ENCODE results near the gene RNF187.

The RNF187 gene

DNA sequence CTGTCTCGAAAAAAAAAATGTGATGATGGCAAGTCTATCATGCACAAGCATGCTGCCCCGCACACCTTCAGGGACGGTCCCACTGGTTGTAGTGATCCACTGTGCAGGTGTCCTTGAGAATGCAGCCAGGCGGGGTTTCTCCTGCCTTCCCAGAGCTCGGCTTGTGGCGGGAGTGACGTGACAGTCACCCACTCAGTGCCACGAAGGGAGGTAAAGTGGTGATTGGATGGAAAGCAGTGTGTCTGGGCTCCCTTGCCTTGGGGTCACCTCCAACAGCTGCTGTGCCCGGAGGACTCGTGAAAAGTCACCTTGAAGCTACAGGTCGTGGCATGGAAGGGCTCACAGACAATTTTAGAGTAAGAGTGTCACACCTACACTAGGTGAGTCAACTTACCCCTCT lies 37.0 kb upstream of the RNF187 start:
- TF ChIP-seq EZH2 (IDR thresholded peaks at IDR 0.05; ENCODE audit: borderline replicate concordance, low read depth, low read length, severe bottlenecking): no peak
- TF ChIP-seq, protein P1, sequence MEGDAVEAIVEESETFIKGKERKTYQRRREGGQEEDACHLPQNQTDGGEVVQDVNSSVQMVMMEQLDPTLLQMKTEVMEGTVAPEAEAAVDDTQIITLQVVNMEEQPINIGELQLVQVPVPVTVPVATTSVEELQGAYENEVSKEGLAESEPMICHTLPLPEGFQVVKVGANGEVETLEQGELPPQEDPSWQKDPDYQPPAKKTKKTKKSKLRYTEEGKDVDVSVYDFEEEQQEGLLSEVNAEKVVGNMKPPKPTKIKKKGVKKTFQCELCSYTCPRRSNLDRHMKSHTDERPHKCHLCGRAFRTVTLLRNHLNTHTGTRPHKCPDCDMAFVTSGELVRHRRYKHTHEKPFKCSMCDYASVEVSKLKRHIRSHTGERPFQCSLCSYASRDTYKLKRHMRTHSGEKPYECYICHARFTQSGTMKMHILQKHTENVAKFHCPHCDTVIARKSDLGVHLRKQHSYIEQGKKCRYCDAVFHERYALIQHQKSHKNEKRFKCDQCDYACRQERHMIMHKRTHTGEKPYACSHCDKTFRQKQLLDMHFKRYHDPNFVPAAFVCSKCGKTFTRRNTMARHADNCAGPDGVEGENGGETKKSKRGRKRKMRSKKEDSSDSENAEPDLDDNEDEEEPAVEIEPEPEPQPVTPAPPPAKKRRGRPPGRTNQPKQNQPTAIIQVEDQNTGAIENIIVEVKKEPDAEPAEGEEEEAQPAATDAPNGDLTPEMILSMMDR (IDR thresholded peaks at IDR 0.05; ENCODE audit: borderline replicate concordance, extremely low read depth, low read length, poor library complexity, severe bottlenecking): no peak
- H3K9ac ChIP-seq (ENCODE audit: low read depth, low read length): no peak overlapping the region
- no peak overlapping the region for H3K4me2 ChIP-seq (ENCODE audit: insufficient read depth, low read length)
- H3K4me3 ChIP-seq (ENCODE audit: low read depth in 1 of 2, low read length in 2 of 2): no peak overlapping the region
- no peak overlapping the region for H3K27ac ChIP-seq (ENCODE audit: low read length)
- H2AFZ ChIP-seq (ENCODE audit: low read depth, low read length): no peak overlapping the region
- H3K27me3 ChIP-seq (ENCODE audit: insufficient read depth, low read length, poor library complexity): no peaks in the 10 kb centered on the region
- no peaks in the 10 kb centered on the region for H3K36me3 ChIP-seq (ENCODE audit: insufficient read depth, low read length)
- ATAC-seq (ENCODE audit: insufficient read depth, low read depth) (no peak), DNase-seq (no peak)
- no peaks in the 10 kb centered on the region for H3K4me1 ChIP-seq (ENCODE audit: insufficient read depth, low read length)
- H3K79me2 ChIP-seq (ENCODE audit: insufficient read depth, low read length): no peaks in the 10 kb centered on the region
- no peaks in the 10 kb centered on the region for H4K20me1 ChIP-seq (ENCODE audit: insufficient read depth, low read length)
- H3K9me3 ChIP-seq (ENCODE audit: insufficient read depth, low read length, severe bottlenecking): no peaks in the 10 kb centered on the region

DNA sequence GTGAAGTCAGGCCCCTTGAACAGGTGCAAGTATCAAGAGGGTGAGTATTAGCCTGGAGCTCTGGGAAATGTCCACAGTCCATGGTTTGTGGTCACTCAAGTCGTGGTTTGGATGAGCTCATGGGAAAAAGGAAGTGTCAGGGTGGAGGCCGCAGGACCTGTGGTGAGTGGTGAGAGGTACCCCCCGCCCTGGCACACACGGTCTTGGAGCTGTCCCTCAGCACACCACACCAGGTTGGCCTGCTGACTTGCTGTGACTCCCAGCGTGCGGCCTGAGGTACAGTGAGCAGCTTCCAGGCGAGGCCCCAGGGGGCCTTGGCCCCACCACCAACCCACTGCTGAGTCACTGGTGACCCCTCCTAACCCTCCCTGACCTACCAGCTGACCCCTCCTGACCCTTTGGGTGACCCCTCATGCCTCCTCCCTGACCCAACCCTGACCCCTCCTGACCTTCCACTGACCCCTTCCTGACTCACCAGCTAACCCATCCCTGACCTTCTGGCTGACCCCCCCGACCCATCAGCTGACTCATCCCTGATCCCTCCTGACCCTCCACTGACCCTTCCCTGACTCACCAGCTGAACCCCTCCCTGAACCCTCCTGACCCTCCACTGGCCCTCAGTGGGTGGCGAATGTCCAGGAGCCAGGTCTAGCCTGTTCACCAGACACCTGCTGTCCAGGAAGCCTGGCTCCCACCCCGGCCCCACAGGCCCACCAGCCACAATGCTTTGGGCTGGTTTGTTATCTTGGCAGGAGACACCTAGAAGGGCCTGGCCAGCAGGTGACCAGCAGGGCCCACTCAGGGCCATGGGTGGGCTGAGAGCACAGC lies 34.8 kb upstream of the RNF187 start:
- TF ChIP-seq, protein P1 (IDR thresholded peaks at IDR 0.05; ENCODE audit: borderline replicate concordance, extremely low read depth, low read length, poor library complexity, severe bottlenecking): no peak
- no peak for TF ChIP-seq EZH2 (IDR thresholded peaks at IDR 0.05; ENCODE audit: borderline replicate concordance, low read depth, low read length, severe bottlenecking)
- Histone ChIP-seq H3K9ac (ENCODE audit: low read depth, low read length) (no peak overlapping the region), H3K79me2 (ENCODE audit: insufficient read depth, low read length) (no peaks in the 10 kb centered on the region), H3K4me1 (ENCODE audit: insufficient read depth, low read length) (no peaks in the 10 kb centered on the region), H3K9me3 (ENCODE audit: insufficient read depth, low read length, severe bottlenecking) (no peaks in the 10 kb centered on the region), H3K27me3 (ENCODE audit: insufficient read depth, low read length, poor library complexity) (no peaks in the 10 kb centered on the region), H3K4me3 (ENCODE audit: low read depth in 1 of 2, low read length in 2 of 2) (no peak overlapping the region), H3K27ac (ENCODE audit: low read length) (no peak overlapping the region), H2AFZ (ENCODE audit: low read depth, low read length) (no peak overlapping the region), H4K20me1 (ENCODE audit: insufficient read depth, low read length) (no peaks in the 10 kb centered on the region), H3K4me2 (ENCODE audit: insufficient read depth, low read length) (no peak overlapping the region), H3K36me3 (ENCODE audit: insufficient read depth, low read length) (no peaks in the 10 kb centered on the region)
- ATAC-seq (ENCODE audit: insufficient read depth, low read depth) (no peak), DNase-seq (no peak)

DNA sequence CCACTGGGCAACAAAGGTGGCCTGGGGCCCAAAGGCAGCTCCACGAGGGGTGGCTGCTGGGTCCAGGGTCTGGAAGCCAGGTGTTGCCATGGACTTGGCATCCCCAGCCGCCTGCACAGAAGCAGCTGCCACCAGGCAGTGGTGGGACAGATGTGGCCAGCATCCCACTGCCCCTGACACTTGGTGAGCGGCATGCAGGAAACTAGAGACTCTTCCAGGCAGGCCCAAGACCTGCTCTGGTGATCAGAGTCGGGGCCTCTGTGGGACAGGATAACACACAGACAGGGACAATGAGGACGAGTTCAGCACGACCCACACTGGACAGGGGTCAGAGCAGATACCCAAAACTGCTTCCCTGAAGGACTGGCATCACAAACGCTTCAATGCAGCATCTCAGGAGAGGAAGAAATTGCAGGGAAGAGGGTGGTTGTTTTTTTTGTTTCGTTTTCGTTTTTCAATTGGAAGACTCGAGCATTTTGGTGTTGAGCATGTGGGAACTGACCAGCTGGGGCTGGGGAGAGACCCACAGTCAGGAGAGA lies 34.1 kb upstream of the RNF187 start:
- H3K9me3 ChIP-seq (ENCODE audit: insufficient read depth, low read length, severe bottlenecking): no peaks in the 10 kb centered on the region
- no peak for TF ChIP-seq EZH2 (IDR thresholded peaks at IDR 0.05; ENCODE audit: borderline replicate concordance, low read depth, low read length, severe bottlenecking)
- H3K27me3 ChIP-seq (ENCODE audit: insufficient read depth, low read length, poor library complexity): no peaks in the 10 kb centered on the region
- H2AFZ ChIP-seq (ENCODE audit: low read depth, low read length): no peak overlapping the region; the same call in 1 of the 2 replicates
- H3K4me1 ChIP-seq (ENCODE audit: insufficient read depth, low read length): no peaks in the 10 kb centered on the region
- no peaks in the 10 kb centered on the region for H3K79me2 ChIP-seq (ENCODE audit: insufficient read depth, low read length)
- no peaks in the 10 kb centered on the region for H4K20me1 ChIP-seq (ENCODE audit: insufficient read depth, low read length)
- no peak overlapping the region for H3K4me3 ChIP-seq (ENCODE audit: low read depth in 1 of 2, low read length in 2 of 2)
- no peaks in the 10 kb centered on the region for H3K36me3 ChIP-seq (ENCODE audit: insufficient read depth, low read length)
- DNase-seq: no peak
- no peak overlapping the region for H3K4me2 ChIP-seq (ENCODE audit: insufficient read depth, low read length)
- no peak for ATAC-seq (ENCODE audit: insufficient read depth, low read depth)
- H3K27ac ChIP-seq (ENCODE audit: low read length): no peak overlapping the region
- no peak overlapping the region for H3K9ac ChIP-seq (ENCODE audit: low read depth, low read length)

DNA sequence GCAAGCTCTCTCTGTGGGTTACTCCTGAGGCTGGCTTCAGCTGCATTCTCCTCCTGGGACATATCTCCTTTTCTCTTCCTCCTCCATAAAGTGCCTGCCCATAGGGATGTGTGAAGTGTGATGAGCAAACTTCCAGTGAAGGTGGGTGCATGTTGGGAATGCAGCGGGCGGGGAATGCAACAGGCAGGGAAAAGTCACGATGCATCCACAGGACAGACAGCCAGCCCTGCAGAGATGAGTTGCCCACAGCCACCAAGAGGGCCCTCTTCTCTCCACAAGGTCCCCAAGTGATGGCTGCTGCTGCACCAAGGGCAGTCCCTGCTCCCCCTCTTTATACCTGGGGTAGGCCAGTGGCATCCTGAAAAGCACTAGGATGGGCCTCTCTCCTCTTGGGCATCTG lies 33.6 kb upstream of the RNF187 start:
- H2AFZ ChIP-seq (ENCODE audit: low read depth, low read length): no peak overlapping the region; the same call in 1 of the 2 replicates
- no peak overlapping the region for H3K4me3 ChIP-seq (ENCODE audit: low read depth in 1 of 2, low read length in 2 of 2)
- DNase-seq: no peak

More for the DNA sequence above, 33.6 kb upstream of the RNF187 start:
- Histone ChIP-seq H3K27me3 (ENCODE audit: insufficient read depth, low read length, poor library complexity) (no peaks in the 10 kb centered on the region), H3K9ac (ENCODE audit: low read depth, low read length) (no peak overlapping the region), H3K79me2 (ENCODE audit: insufficient read depth, low read length) (no peaks in the 10 kb centered on the region), H3K36me3 (ENCODE audit: insufficient read depth, low read length) (no peaks in the 10 kb centered on the region), H3K4me2 (ENCODE audit: insufficient read depth, low read length) (no peak overlapping the region), H3K4me1 (ENCODE audit: insufficient read depth, low read length) (no peaks in the 10 kb centered on the region), H3K9me3 (ENCODE audit: insufficient read depth, low read length, severe bottlenecking) (no peaks in the 10 kb centered on the region), H3K27ac (ENCODE audit: low read length) (no peak overlapping the region), H4K20me1 (ENCODE audit: insufficient read depth, low read length) (no peaks in the 10 kb centered on the region)
- TF ChIP-seq, protein P1 (IDR thresholded peaks at IDR 0.05; ENCODE audit: borderline replicate concordance, extremely low read depth, low read length, poor library complexity, severe bottlenecking): no peak
- no peak for TF ChIP-seq EZH2 (IDR thresholded peaks at IDR 0.05; ENCODE audit: borderline replicate concordance, low read depth, low read length, severe bottlenecking)
- ATAC-seq (ENCODE audit: insufficient read depth, low read depth): no peak

Data from DND-41 (cell line).